Uterus (tissue), 2 donors: ENCODE results near the gene MOB3B.

ENCODE experiments used
- POLR2A ChIP-seq, 2 donors: fragments of 450-650 bp; IDR thresholded peaks; one replicate each; pipeline ENCODE4 v1.6.1; 2016; ENCODE audit warnings: antibody characterized with exemption in 2 of 2, mild to moderate bottlenecking in 1 of 2, moderate library complexity in 1 of 2
- TF ChIP-seq, protein P1 (sequence below), 4 experiments: fragments of 200-600 bp in 2 of 4; fragments of 450-650 bp in 2 of 4; sonication (generic) in 2 of 4; IDR thresholded peaks; one replicate each; pipeline ENCODE4 v1.5.1; 2016 to 2019; ENCODE audit warnings: antibody characterized with exemption in 4 of 4, mild to moderate bottlenecking in 2 of 4, moderate library complexity in 1 of 4

DNA sequence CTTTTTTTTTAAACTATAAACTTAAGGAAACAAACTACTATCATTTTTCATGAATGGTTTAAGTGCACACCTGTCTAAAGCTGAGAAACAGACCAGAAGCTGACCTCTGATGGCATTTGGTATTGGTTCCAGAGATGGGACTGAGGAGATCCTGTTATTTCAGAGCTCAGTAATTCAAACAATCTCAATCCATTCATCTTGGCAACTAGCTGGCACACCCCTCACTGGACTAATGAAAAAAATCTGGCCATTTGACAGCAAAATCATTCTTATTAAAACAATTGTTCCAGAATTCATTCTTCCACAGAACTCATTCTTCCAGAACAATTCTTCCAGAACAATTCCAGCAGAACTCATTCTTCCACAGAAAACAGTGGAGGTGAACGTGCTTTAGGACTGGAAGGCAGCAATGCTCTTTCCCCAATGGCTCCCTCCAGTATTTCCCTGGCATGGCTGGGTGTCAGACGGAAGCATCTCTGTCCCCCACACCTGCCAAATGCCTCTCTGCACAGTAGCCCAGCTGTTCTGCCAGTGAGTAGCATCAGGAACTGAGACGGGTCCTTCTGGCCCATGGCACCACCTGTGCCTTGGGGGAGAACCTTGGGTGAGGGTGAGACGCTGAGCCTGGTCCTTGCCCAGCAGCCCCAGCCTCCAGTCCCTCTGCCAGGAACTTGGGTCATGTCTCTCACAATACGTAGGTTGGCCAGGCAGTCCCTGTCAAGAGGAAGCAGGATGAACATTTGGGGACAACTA lies 145.2 kb downstream of the MOB3B start:
- TF ChIP-seq, protein P1, sequence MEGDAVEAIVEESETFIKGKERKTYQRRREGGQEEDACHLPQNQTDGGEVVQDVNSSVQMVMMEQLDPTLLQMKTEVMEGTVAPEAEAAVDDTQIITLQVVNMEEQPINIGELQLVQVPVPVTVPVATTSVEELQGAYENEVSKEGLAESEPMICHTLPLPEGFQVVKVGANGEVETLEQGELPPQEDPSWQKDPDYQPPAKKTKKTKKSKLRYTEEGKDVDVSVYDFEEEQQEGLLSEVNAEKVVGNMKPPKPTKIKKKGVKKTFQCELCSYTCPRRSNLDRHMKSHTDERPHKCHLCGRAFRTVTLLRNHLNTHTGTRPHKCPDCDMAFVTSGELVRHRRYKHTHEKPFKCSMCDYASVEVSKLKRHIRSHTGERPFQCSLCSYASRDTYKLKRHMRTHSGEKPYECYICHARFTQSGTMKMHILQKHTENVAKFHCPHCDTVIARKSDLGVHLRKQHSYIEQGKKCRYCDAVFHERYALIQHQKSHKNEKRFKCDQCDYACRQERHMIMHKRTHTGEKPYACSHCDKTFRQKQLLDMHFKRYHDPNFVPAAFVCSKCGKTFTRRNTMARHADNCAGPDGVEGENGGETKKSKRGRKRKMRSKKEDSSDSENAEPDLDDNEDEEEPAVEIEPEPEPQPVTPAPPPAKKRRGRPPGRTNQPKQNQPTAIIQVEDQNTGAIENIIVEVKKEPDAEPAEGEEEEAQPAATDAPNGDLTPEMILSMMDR (IDR thresholded peaks at IDR 0.05), result no peak
- TF ChIP-seq POLR2A (IDR thresholded peaks at IDR 0.05), result no peak
